ENCODE data around the gene TULP1.
A peak's percentile ranks its signal among the peaks of the same experiment; 100 is the strongest.

TULP1 gene

GRCh38 chr6:35476004-35476403, 36.7 kb downstream of the TULP1 start:
- Histone ChIP-seq H3K36me3 (ENCODE audit: control insufficient read depth, low read depth, low read length) (peaks cover 23% of the 10 kb centered on the region), H3K27me3 (ENCODE audit: control insufficient read depth, insufficient read depth, low read length) (no peaks in the 10 kb centered on the region), H3K9ac (ENCODE audit: low read length) (no peak overlapping the region), H3K27ac (ENCODE audit: low read length) (no peak overlapping the region), H3K9me3 (ENCODE audit: control insufficient read depth, low read depth, low read length) (no peaks in the 10 kb centered on the region), H3K4me3 (ENCODE audit: low read length) (no peak overlapping the region), H3K4me1 (ENCODE audit: control insufficient read depth, low read depth, low read length) (peaks cover 3% of the 10 kb centered on the region)

DNA sequence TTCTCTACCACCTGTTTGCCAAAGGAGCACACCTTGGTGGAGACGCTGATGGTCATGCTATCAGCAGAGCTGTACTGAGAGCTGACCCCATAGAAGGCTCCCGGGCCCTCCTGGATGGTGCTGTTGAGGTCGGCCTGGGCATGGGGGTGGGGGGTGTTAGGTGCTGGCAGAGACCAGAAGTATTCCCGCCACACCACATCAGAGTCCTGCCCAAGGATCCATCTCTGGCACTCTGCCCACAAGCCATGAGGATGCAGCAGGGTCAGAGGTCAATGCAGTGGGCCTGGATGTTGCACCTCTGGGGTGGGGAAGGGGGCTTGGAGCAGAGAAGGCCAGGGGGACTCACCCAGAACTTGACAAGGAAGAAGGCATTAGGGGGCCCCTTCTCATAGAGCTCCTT, 37.1 kb downstream of the TULP1 start:
- peaks cover 27% of the 10 kb centered on the region for H3K36me3 ChIP-seq (ENCODE audit: control insufficient read depth, low read depth, low read length)

DNA sequence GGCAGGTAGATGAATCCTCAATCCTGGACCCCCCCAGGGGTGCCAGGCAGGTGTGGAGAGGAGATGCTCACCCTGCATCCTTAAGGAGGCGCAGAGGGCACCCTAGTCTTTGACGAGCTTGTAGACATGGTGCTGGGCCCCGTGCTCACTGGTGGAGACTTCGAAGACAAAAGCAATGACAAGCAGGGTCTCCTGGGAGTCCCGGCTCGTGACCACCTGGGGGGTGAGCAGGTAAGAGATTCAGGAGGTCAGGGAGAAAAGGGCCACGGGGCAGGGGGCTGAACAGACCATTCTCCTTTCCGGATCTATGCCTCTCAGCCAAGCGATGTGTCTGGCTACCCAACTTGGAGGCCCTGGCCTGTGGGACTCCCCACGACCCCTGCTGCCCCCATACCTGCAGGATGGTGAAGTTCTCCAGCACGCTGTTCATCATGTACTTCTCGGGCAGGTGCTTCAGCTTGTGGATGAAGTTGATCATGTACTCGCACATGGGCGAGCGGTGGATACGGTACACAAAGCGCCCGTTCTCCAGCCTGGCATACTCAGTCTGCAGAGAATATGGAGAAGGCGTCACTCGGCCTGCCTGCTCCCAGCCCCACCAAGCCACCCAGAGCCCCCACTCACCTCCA, 37.6 kb downstream of the TULP1 start:
- H3K9me3 ChIP-seq (ENCODE audit: control insufficient read depth, low read depth, low read length), result no peaks in the 10 kb centered on the region
- no peak overlapping the region for H3K4me3 ChIP-seq (ENCODE audit: low read length)
- peaks cover 12% of the 10 kb centered on the region for H3K4me1 ChIP-seq (ENCODE audit: control insufficient read depth, low read depth, low read length)
- H3K27me3 ChIP-seq (ENCODE audit: control insufficient read depth, insufficient read depth, low read length), result no peaks in the 10 kb centered on the region
- H3K36me3 ChIP-seq (ENCODE audit: control insufficient read depth, low read depth, low read length), result peaks cover 33% of the 10 kb centered on the region
- H3K27ac ChIP-seq (ENCODE audit: low read length), result no peak overlapping the region
- no peak overlapping the region for H3K9ac ChIP-seq (ENCODE audit: low read length)

More for the DNA sequence above, 37.1 kb downstream of the TULP1 start:
- peaks cover 7% of the 10 kb centered on the region for H3K4me1 ChIP-seq (ENCODE audit: control insufficient read depth, low read depth, low read length)
- H3K27ac ChIP-seq (ENCODE audit: low read length), result no peak overlapping the region
- no peaks in the 10 kb centered on the region for H3K9me3 ChIP-seq (ENCODE audit: control insufficient read depth, low read depth, low read length)
- no peaks in the 10 kb centered on the region for H3K27me3 ChIP-seq (ENCODE audit: control insufficient read depth, insufficient read depth, low read length)
- H3K4me3 ChIP-seq (ENCODE audit: low read length), result no peak overlapping the region
- no peak overlapping the region for H3K9ac ChIP-seq (ENCODE audit: low read length)

DNA sequence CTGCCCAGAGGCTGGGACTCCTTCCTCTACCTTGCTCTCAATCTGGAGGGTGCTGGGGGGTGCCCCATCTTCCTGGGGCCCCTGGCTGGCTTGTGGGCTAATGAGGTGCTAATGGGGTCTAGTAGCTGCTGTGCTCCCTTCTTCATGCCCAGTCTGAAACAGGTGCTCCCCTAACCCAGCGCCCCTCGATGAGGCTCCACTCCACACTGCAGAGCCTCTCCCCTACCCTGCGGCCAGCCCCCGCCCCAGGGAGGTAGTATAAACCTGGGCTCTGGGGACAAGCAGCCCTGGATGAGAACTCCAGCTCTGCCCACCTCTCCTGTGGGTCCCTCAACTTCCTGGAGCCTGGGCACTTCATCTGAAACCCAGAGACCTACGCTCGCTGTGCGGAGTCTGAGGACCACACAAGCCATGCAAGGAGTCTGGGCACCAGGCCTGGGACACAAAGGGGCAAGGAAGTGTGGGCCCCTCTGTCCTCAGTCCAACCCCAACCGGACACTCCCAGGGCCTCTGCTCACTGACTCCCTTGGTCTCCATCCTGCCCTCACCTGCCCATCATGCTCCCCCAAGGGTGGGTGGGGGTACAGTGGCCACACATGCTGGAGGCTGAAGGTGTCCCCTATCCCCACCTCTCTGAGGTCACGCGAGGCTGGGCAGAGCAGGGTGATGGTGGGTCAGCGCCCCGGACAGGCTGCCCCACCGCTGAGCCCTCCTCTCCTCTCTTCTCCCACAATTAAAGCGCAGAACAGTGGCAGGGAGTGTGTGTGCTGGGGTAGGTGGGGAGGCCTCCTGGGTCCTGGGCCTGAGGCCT, 38.4 kb downstream of the TULP1 start:
- H3K4me1 ChIP-seq (ENCODE audit: control insufficient read depth, low read depth, low read length), result peaks cover 17% of the 10 kb centered on the region
- H3K9ac ChIP-seq (ENCODE audit: low read length), result no peak overlapping the region
- H3K9me3 ChIP-seq (ENCODE audit: control insufficient read depth, low read depth, low read length), result no peaks in the 10 kb centered on the region
- peaks cover 40% of the 10 kb centered on the region for H3K36me3 ChIP-seq (ENCODE audit: control insufficient read depth, low read depth, low read length)
- no peak overlapping the region for H3K27ac ChIP-seq (ENCODE audit: low read length)
- H3K27me3 ChIP-seq (ENCODE audit: control insufficient read depth, insufficient read depth, low read length), result no peaks in the 10 kb centered on the region
- no peak overlapping the region for H3K4me3 ChIP-seq (ENCODE audit: low read length)

- Histone ChIP-seq H3K4me1 (ENCODE audit: control insufficient read depth, low read depth, low read length) (peaks cover 17% of the 10 kb centered on the region), H3K9ac (ENCODE audit: low read length) (no peak overlapping the region), H3K36me3 (ENCODE audit: control insufficient read depth, low read depth, low read length) (peaks cover 42% of the 10 kb centered on the region), H3K4me3 (ENCODE audit: low read length) (no peak overlapping the region), H3K9me3 (ENCODE audit: control insufficient read depth, low read depth, low read length) (no peaks in the 10 kb centered on the region), H3K27me3 (ENCODE audit: control insufficient read depth, insufficient read depth, low read length) (no peaks in the 10 kb centered on the region), H3K27ac (ENCODE audit: low read length) (no peak overlapping the region)
These were observed 38.9 kb downstream of the TULP1 start for GRCh38 chr6:35473850-35474130.

GRCh38 chr6:35473075-35473849, 39.4 kb downstream of the TULP1 start:
- Histone ChIP-seq H3K4me1 (ENCODE audit: control insufficient read depth, low read depth, low read length) (peaks cover 17% of the 10 kb centered on the region), H3K9me3 (ENCODE audit: control insufficient read depth, low read depth, low read length) (no peaks in the 10 kb centered on the region), H3K27ac (ENCODE audit: low read length) (no peak overlapping the region), H3K27me3 (ENCODE audit: control insufficient read depth, insufficient read depth, low read length) (no peaks in the 10 kb centered on the region), H3K36me3 (ENCODE audit: control insufficient read depth, low read depth, low read length) (peaks cover 42% of the 10 kb centered on the region), H3K4me3 (ENCODE audit: low read length) (no peak overlapping the region), H3K9ac (ENCODE audit: low read length) (no peak overlapping the region)

- no peak overlapping the region for H3K27ac ChIP-seq (ENCODE audit: low read length)
These were observed 40.8 kb downstream of the TULP1 start for GRCh38 chr6:35471836-35472345.

DNA sequence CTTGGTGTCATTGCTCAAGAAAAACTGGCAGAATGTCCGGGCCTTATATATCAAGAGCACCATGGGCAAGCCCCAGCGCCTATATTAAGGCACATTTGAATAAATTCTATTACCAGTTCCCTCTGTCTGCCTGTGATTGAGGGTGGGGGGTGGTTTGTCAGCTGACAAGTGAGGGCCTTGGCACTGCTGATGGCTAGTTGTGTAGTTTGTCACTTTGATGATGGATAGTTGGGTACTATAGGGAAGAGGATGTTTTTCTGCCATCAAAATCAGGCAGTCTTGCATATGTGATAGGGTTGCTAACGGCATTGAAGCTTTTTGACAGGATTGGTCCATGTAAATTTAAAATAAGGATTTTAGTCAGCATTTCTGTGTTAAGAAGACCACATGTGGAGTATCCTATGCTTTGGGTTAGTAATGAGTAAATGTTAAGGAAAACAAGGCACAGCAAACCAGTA, 42.0 kb downstream of the TULP1 start:
- Histone ChIP-seq H3K9me3 (ENCODE audit: control insufficient read depth, low read depth, low read length) (no peaks in the 10 kb centered on the region), H3K4me1 (ENCODE audit: control insufficient read depth, low read depth, low read length) (peaks cover 17% of the 10 kb centered on the region), H3K36me3 (ENCODE audit: control insufficient read depth, low read depth, low read length) (peaks cover 49% of the 10 kb centered on the region), H3K27me3 (ENCODE audit: control insufficient read depth, insufficient read depth, low read length) (peaks cover 7% of the 10 kb centered on the region), H3K27ac (ENCODE audit: low read length) (no peak overlapping the region), H3K9ac (ENCODE audit: low read length) (peak overlapping the region; percentile 11), H3K4me3 (ENCODE audit: low read length) (peak overlapping the region; percentile 96)

More at GRCh38 chr6:35471836-35472345, 40.8 kb downstream of the TULP1 start:
- Histone ChIP-seq H3K4me3 (ENCODE audit: low read length) (no peak overlapping the region), H3K9me3 (ENCODE audit: control insufficient read depth, low read depth, low read length) (no peaks in the 10 kb centered on the region), H3K36me3 (ENCODE audit: control insufficient read depth, low read depth, low read length) (peaks cover 42% of the 10 kb centered on the region), H3K9ac (ENCODE audit: low read length) (no peak overlapping the region), H3K4me1 (ENCODE audit: control insufficient read depth, low read depth, low read length) (peaks cover 17% of the 10 kb centered on the region), H3K27me3 (ENCODE audit: control insufficient read depth, insufficient read depth, low read length) (peaks cover 7% of the 10 kb centered on the region)

DNA sequence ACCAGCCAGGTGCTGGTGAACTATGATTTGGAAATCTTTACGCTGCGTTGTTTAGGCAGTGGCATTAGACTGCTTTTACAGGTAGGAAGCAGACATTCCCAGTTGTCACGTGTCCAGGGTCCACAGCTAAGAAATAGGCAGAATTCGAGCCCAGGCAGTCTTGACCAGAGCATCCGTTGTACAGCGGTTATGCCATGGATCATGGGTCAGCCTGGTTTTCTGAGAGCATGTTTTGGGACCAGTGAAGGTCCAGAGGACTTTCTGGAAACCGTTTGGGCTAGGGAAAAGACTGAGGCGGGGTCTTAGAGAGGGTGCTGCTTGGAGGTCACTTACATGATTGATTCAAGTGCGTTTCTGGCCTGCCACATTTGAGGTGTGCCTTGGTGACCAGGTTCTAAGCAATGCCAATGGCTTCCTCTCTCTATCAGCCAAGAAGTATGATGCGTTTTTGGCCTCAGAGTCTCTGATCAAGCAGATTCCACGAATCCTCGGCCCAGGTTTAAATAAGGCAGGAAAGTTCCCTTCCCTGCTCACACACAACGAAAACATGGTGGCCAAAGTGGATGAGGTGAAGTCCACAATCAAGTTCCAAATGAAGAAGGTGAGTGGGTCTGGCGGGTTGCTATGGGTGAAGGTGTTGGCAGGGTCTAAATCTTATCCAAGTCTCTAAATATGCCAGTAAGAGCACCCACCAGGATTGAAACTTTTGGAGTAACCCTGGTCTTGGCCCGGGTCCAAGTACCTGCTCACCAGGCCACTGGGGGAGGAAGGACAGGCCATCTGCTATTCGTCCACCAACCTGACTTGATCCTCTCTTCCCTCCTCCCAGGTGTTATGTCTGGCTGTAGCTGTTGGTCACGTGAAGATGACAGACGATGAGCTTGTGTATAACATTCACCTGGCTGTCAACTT, 42.7 kb downstream of the TULP1 start:
- H3K27ac ChIP-seq (ENCODE audit: low read length), result no peak overlapping the region
- peaks cover 49% of the 10 kb centered on the region for H3K36me3 ChIP-seq (ENCODE audit: control insufficient read depth, low read depth, low read length)
- H3K9me3 ChIP-seq (ENCODE audit: control insufficient read depth, low read depth, low read length), result no peaks in the 10 kb centered on the region
- H3K27me3 ChIP-seq (ENCODE audit: control insufficient read depth, insufficient read depth, low read length), result peaks cover 7% of the 10 kb centered on the region
- H3K4me3 ChIP-seq (ENCODE audit: low read length), result peak overlapping the region; percentile 96
- peak overlapping the region; percentile 99 for H3K9ac ChIP-seq (ENCODE audit: low read length)
- H3K4me1 ChIP-seq (ENCODE audit: control insufficient read depth, low read depth, low read length), result peaks cover 17% of the 10 kb centered on the region

DNA sequence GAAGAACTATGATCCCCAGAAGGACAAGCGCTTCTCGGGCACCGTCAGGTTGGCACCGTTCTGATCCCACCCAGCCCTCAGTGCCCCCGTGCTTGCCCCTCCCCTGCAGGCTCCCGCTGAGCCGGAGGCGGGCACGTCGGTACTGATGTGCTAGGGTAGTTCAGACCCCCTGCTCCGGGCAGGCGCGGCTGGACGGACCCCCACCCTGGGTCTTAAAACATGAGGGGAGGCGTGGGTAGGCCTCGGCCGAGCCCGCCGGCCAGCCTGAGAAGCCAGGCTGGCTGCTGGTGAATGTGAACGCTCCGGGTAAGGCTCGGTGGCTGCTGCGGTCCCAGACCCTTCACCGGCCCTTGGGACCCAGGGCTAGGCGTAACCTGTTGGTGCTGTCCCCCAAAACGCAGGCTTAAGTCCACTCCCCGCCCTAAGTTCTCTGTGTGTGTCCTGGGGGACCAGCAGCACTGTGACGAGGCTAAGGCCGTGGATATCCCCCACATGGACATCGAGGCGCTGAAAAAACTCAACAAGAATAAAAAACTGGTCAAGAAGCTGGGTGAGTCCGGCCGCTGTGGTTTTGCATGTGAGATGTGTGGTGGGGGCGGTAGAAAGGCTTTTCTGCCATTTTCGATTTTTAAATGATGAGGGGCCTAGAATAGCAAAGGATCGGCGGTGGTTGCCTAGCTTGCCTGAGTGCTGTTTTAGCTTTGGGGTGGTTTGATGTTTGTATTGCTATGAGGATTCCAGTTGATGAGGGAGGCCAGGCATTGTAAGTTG, 43.5 kb downstream of the TULP1 start:
- Histone ChIP-seq H3K4me3 (ENCODE audit: low read length) (peak overlapping the region; percentile 96), H3K36me3 (ENCODE audit: control insufficient read depth, low read depth, low read length) (peaks cover 43% of the 10 kb centered on the region), H3K4me1 (ENCODE audit: control insufficient read depth, low read depth, low read length) (peaks cover 17% of the 10 kb centered on the region), H3K9me3 (ENCODE audit: control insufficient read depth, low read depth, low read length) (no peaks in the 10 kb centered on the region), H3K27ac (ENCODE audit: low read length) (peak overlapping the region; percentile 93), H3K27me3 (ENCODE audit: control insufficient read depth, insufficient read depth, low read length) (peaks cover 7% of the 10 kb centered on the region), H3K9ac (ENCODE audit: low read length) (peak overlapping the region; percentile 99)
